ENCODE data around the gene GRIFIN.

GRIFIN gene, protein sequence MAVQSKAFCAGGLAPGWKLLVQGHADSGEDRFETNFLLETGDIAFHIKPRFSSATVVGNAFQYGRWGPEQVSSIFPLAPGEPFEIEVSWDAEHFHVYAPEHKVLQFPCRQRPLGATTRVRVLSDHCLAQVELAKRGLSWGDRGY

DNA sequence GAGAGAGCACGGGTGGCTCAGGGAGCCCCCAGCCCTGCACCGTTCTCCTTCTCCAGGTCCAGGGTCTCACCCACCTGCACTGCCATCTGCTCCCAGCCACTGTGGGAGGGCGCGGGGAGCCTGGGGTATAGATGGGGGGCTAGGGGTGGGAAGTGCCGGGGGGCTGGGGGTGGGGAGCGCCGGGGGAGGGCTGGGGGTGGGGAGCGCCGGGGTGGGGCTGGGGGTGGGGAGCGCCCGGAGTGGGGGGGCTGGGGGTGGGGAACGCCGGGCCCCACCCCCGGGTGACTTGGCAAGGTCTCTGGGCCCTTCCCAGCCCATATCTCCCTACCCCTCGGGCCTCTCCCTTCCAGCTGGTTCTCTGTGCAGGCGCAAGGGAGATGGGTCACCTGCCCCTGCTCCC is at the start of gene GRIFIN:
GRIFIN (minus strand) TSS at position 101 of the 400 bp plus-strand sequence; CDS start at position 86, 15 bp downstream.
- peaks cover 0 to 10% of the 10 kb centered on the region in 2 experiments for H3K4me1 ChIP-seq (ENCODE audit: control insufficient read depth in 1 of 2, insufficient read depth in 1 of 2, low read depth in 1 of 2, low read length in 1 of 2)
- peaks cover 37% of the 10 kb centered on the region for H3K27me3 ChIP-seq
- TF ChIP-seq, protein P1, sequence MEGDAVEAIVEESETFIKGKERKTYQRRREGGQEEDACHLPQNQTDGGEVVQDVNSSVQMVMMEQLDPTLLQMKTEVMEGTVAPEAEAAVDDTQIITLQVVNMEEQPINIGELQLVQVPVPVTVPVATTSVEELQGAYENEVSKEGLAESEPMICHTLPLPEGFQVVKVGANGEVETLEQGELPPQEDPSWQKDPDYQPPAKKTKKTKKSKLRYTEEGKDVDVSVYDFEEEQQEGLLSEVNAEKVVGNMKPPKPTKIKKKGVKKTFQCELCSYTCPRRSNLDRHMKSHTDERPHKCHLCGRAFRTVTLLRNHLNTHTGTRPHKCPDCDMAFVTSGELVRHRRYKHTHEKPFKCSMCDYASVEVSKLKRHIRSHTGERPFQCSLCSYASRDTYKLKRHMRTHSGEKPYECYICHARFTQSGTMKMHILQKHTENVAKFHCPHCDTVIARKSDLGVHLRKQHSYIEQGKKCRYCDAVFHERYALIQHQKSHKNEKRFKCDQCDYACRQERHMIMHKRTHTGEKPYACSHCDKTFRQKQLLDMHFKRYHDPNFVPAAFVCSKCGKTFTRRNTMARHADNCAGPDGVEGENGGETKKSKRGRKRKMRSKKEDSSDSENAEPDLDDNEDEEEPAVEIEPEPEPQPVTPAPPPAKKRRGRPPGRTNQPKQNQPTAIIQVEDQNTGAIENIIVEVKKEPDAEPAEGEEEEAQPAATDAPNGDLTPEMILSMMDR (IDR thresholded peaks at IDR 0.05) = no peak
- H3K9me3 ChIP-seq = no peaks in the 10 kb centered on the region
- H3K4me3 ChIP-seq (ENCODE audit: low read depth in 1 of 2, low read length in 1 of 2) = no peak within 1 kb of the TSS
- H3K27ac ChIP-seq = no peak within 1 kb of the TSS
- no peaks in the 10 kb centered on the region for H3K36me3 ChIP-seq

DNA sequence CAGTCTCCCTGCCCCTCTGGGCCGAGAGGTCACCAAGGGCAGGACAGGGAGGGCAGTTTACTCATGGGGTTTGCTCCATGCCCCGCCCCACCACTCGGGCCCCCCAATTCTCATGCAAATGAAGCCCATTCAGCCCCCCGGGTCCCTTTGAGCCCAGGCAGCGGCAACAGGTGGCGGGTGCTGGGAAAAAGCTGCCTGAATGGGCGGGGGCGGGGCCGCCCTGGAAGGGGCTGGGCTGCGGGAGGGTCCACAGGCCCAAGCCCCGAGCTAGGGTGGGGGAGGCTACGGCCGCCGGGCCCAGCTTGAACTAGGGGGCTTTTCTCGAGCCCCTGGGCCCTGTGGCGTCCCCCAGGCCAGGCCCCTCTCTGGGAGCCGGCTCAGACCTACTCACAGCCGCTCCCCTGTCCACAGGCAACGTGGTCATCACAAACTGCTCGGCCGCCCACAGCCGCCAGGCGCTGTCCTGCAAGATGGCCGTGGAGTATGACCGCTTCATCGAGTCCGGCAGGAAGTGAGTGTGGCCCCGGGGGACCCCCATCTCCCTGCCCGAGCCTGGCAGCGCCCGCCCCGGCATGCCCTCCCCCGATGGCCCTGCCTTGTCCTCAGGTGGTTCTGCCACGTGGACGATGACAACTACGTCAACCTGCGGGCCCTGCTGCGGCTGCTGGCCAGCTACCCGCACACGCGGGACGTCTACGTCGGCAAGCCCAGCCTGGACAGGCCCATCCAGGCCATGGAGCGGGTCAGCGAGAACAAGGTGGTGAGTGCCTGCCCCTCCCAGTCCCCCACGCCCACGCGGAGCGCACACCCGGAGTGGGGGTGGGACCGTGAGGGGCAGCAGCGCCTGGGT is 48.8 kb upstream of the GRIFIN start:
- TF ChIP-seq, protein P1 (IDR thresholded peaks at IDR 0.05) = no peak
- peaks cover 41% of the 10 kb centered on the region for H3K27me3 ChIP-seq
- peaks cover 99% of the 10 kb centered on the region in 2 experiments for H3K4me1 ChIP-seq (ENCODE audit: control insufficient read depth in 1 of 2, insufficient read depth in 1 of 2, low read depth in 1 of 2, low read length in 1 of 2)
- H3K4me3 ChIP-seq (ENCODE audit: low read depth in 1 of 2, low read length in 1 of 2) = peak overlapping the region in 1 of 2 experiments; percentile 33
- H3K9me3 ChIP-seq = no peaks in the 10 kb centered on the region
- H3K27ac ChIP-seq = peak overlapping the region; percentile 98
- peaks cover 23% of the 10 kb centered on the region for H3K36me3 ChIP-seq

DNA sequence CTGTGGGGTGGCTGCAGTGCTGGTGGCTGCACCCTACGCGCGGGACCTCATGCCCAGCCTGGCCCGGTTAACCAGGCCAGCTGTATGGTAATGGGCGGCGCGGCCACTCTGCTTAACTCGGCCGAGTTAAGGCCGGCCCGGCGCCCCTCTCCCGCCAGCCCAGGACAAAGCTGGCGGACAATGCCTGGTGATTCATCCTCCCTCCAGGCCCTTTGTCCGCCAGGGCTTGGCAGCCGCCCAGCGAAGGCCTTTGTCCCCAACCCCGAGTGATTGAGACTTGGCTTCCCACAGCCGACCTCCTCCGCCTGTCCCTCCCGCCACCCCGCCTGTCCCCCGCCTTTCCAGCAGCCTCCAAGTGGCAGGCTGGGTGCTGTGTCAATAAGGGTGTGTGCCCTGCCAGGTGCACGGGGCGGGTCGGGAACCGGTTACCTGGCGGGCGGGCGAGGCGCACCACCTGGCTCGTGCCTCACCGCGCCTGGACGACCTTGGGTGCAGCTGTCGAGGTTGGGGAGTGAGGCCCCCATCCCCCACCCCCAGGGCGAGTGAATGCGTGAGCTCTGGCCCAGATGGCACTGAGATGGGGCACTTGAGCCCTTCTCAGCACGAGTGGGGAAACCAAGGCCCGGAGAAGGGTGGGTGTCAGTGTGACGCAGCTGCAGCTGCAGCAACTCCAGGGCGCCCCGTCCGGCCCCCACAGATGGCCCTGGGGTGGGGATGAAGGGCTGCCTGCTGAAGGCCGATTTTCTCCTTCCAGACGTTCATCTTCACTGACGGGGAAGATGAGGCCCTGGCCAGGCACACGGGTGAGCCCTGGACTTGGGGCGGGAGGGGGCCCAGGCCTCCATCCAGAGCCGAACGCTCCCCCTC is 48.0 kb upstream of the GRIFIN start:
- peak overlapping the region; percentile 35 for H3K27ac ChIP-seq
- peaks cover 23% of the 10 kb centered on the region for H3K36me3 ChIP-seq
- peaks cover 44% of the 10 kb centered on the region for H3K27me3 ChIP-seq
- no peaks in the 10 kb centered on the region for H3K9me3 ChIP-seq
- TF ChIP-seq, protein P1 (IDR thresholded peaks at IDR 0.05) = no peak
- H3K4me1 ChIP-seq (ENCODE audit: control insufficient read depth in 1 of 2, insufficient read depth in 1 of 2, low read depth in 1 of 2, low read length in 1 of 2) = peaks cover 92 to 93% of the 10 kb centered on the region in 2 experiments
- peak overlapping the region; percentile 67 to 70 for H3K4me3 ChIP-seq (ENCODE audit: low read depth in 1 of 2, low read length in 1 of 2)

DNA sequence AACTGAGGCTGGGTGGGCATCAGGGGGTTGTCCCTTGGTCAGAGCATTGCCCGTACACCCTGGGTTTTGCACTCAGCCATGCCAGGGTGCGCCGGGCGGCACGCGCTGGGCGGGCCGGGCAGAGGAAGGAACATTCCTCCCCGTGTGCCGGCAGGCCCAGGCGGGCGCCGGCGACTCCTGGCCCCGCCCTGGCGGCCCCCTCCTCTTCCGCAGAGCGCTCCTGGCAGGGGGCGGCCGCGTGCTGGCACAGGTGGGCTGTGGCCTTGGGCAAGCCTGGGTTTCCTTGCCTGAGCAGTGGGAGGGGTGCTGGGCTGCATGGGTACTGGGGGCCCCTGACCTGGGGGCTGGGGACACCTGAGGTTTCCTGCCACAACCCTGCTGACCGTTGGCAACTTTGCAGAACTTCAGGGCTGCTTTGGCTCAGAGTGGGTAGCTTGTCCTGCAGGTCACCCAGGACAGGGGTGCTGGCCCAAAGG is 47.3 kb upstream of the GRIFIN start:
- peaks cover 23% of the 10 kb centered on the region for H3K36me3 ChIP-seq
- peaks cover 91 to 93% of the 10 kb centered on the region in 2 experiments for H3K4me1 ChIP-seq (ENCODE audit: control insufficient read depth in 1 of 2, insufficient read depth in 1 of 2, low read depth in 1 of 2, low read length in 1 of 2)
- H3K27ac ChIP-seq = peak overlapping the region; percentile 35
- peaks cover 51% of the 10 kb centered on the region for H3K27me3 ChIP-seq
- no peaks in the 10 kb centered on the region for H3K9me3 ChIP-seq
- TF ChIP-seq, protein P1 (IDR thresholded peaks at IDR 0.05) = no peak
- H3K4me3 ChIP-seq (ENCODE audit: low read depth in 1 of 2, low read length in 1 of 2) = peak overlapping the region; percentile 67 to 70

DNA sequence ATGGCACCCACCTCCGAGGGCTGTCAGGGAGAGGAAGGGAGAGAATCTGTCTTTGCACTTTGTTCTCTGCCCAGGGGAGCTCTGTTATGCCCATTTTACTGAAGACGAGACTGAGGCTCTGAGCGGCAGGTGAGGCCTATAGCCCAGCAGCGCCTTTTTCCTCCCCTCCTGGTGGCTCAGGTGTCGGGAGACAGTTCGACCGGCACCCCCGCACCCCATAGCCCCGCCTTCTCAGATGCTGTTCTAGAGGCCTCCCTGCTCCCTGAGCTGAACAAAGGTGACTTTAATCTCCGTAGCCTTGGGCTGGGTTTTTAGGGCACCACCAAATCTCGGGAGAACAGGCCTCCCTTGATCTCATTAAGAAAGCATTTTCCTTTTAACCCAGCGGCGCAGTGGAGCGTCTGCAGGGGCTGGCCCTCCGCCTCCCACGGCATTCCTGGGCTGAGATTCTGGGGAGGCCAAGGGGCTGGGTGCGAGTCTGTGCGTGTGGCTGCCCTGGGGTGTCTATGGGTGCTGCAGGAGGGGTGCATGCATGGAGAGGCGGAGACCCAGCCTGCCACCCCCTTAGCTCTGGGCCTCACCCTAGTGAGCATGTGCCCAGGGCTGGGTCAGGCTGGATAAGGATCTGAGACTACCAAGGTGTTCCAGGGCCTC is 46.7 kb upstream of the GRIFIN start:
- H3K27ac ChIP-seq = peak overlapping the region; percentile 35
- peaks cover 86 to 89% of the 10 kb centered on the region in 2 experiments for H3K4me1 ChIP-seq (ENCODE audit: control insufficient read depth in 1 of 2, insufficient read depth in 1 of 2, low read depth in 1 of 2, low read length in 1 of 2)
- TF ChIP-seq, protein P1 (IDR thresholded peaks at IDR 0.05) = no peak
- H3K4me3 ChIP-seq (ENCODE audit: low read depth in 1 of 2, low read length in 1 of 2) = peak overlapping the region; percentile 67 to 70
- H3K9me3 ChIP-seq = no peaks in the 10 kb centered on the region
- peaks cover 19% of the 10 kb centered on the region for H3K36me3 ChIP-seq
- H3K27me3 ChIP-seq = peaks cover 57% of the 10 kb centered on the region

All from neutrophil (primary cell).